Head of caudate nucleus (tissue), 42 donors: ENCODE measurements around the gene SH2B3.
"Not testable (repeated sequence)": the region's sequence is repeated elsewhere in the genome, so short reads cannot be mapped to it uniquely, and the experiment has no call there.

ENCODE experiments used
- DNase-seq, 42 donors: peaks; one replicate each; pipeline versions ENCODE4 v3.0.0 to v3.0.0-alpha.2; 2020 to 2021; ENCODE audit warnings: mixed read lengths in 7 of 42
- intact Hi-C: fragments of 100-400 bp; cut with DNase I; formaldehyde crosslinking; loops from one replicate; pipeline ENCODE4 v1.15.0; 2022

SH2B3 gene

GRCh38 chr12:111379942-111380554 is 25.7 kb upstream of the SH2B3 start:
- no peak for DNase-seq
- intact Hi-C loops, result no loop called here

GRCh38 chr12:111384596-111384995 is 21.1 kb upstream of the SH2B3 start:
- intact Hi-C loops, result no loop called here
- no peak for DNase-seq

- intact Hi-C loops, result no loop called here
- DNase-seq, result peak in 1 of 42 donors; percentile 35
Observed at GRCh38 chr12:111386885-111387284, 18.8 kb upstream of the SH2B3 start.

GRCh38 chr12:111387747-111388323 is 17.9 kb upstream of the SH2B3 start:
- intact Hi-C loops, result no loop called here
- DNase-seq, result no peak

GRCh38 chr12:111389635-111390034 is 16.1 kb upstream of the SH2B3 start:
- intact Hi-C loops, result no loop called here
- DNase-seq, result no peak

GRCh38 chr12:111390910-111391309 is 14.8 kb upstream of the SH2B3 start:
- intact Hi-C loops, result no loop called here
- DNase-seq, result no peak

- DNase-seq, result peak in 5 of 42 donors; percentile 21 to 54 (median 39)
- intact Hi-C loops, result no loop called here
Observed at GRCh38 chr12:111393700-111394300, 11.9 kb upstream of the SH2B3 start.

- intact Hi-C loops, result no loop called here
- DNase-seq, result no peak
Observed at GRCh38 chr12:111394480-111394879, 11.2 kb upstream of the SH2B3 start.

GRCh38 chr12:111395336-111396187 is 10.2 kb upstream of the SH2B3 start:
- intact Hi-C loops, result loop anchor here (2.0 kb wide), 1 partner anchor 55 kb away; no protein-coding TSS in a partner anchor
- no peak for DNase-seq

- not testable (repeated sequence) for DNase-seq
- intact Hi-C loops, result loop anchor here (2.0 kb wide), 1 partner anchor 55 kb away; no protein-coding TSS in a partner anchor
Observed at GRCh38 chr12:111396271-111396670, 9.5 kb upstream of the SH2B3 start.

GRCh38 chr12:111396726-111397445 is 8.8 kb upstream of the SH2B3 start:
- peak; percentile 67 to 95 (median 90) for DNase-seq
- intact Hi-C loops, result loop anchor here (2.0 kb wide), 1 partner anchor 54 kb away; no protein-coding TSS in a partner anchor

- intact Hi-C loops, result no loop called here
- DNase-seq, result peak in 1 of 42 donors; percentile 21
Observed at GRCh38 chr12:111398530-111398929, 7.2 kb upstream of the SH2B3 start.

GRCh38 chr12:111399741-111400404 is 5.8 kb upstream of the SH2B3 start:
- intact Hi-C loops, result loop anchor here (10.0 kb wide), 1 partner anchor 275 kb away; no protein-coding TSS in a partner anchor
- DNase-seq, result not testable (repeated sequence)

- DNase-seq, result no peak
- intact Hi-C loops, result loop anchor here (10.0 kb wide), 1 partner anchor 274 kb away; no protein-coding TSS in a partner anchor
Observed at GRCh38 chr12:111401167-111401605, 4.5 kb upstream of the SH2B3 start.

GRCh38 chr12:111402490-111402824 is 3.3 kb upstream of the SH2B3 start:
- intact Hi-C loops, result loop anchor here (10.0 kb wide), 1 partner anchor 272 kb away; no protein-coding TSS in a partner anchor
- DNase-seq, result not testable (repeated sequence)

- intact Hi-C loops, result loop anchor here (10.0 kb wide), 1 partner anchor 270 kb away; no protein-coding TSS in a partner anchor
- DNase-seq, result no peak
Observed at GRCh38 chr12:111404362-111405148, 1.2 kb upstream of the SH2B3 start.

GRCh38 chr12:111405149-111405858 is 419 bp upstream of the SH2B3 start:
- DNase-seq, result peak; percentile 81 to 97 (median 91)
- intact Hi-C loops, result loop anchor here (10.0 kb wide), 1 partner anchor 269 kb away; no protein-coding TSS in a partner anchor
